Measurements from ENCODE around the gene AQP2.

Gene AQP2

GRCh38 chr12:49921299-49921698 lies 29.2 kb upstream of the AQP2 start:
- ATAC-seq, result no peak
- no peak for TF ChIP-seq POU6F1 (CRISPR knock-in tag; IDR thresholded peaks at IDR 0.05; ENCODE audit: borderline replicate concordance, low read depth)

DNA sequence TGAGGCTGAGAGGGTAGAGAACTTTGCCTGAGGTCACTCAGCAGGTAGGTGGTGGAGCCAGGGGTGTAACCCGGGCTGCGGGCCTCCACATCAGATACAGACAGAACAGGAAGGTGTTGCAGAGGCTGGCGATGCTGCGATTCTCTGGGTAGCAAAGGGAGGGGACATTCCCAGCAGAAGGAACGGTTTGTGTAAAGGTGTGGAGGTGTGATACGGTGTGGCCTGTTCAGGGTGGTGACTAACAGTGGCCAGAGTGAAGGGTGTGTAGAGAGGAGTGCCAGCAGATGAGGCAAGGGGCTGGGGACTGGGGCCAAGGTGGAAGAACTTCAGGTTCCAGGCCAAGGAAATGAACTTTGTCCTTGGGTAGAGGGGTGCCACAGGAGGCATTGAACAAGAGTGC lies 28.6 kb upstream of the AQP2 start:
- no peak for ATAC-seq
- TF ChIP-seq ZNF70 (CRISPR knock-in tag; IDR thresholded peaks at IDR 0.05) (no peak), ISL1 (CRISPR knock-in tag; IDR thresholded peaks at IDR 0.05) (no peak), POU6F1 (CRISPR knock-in tag; IDR thresholded peaks at IDR 0.05; ENCODE audit: borderline replicate concordance, low read depth) (no peak), BACH2 (CRISPR knock-in tag; IDR thresholded peaks at IDR 0.05; ENCODE audit: borderline replicate concordance) (no peak), ARNTL (CRISPR knock-in tag; IDR thresholded peaks at IDR 0.05; ENCODE audit: borderline replicate concordance, low read depth) (no peak), RARB (CRISPR knock-in tag; IDR thresholded peaks at IDR 0.05) (no peak), SNAI2 (CRISPR knock-in tag; IDR thresholded peaks at IDR 0.05) (no peak), CSDC2 (CRISPR knock-in tag; IDR thresholded peaks at IDR 0.05) (no peak), ZFP30 (CRISPR knock-in tag; IDR thresholded peaks at IDR 0.05) (no peak), ZNF565 (CRISPR knock-in tag; conservative IDR thresholded peaks at IDR 0.05; ENCODE audit: low read depth) (no peak), PPARA (CRISPR knock-in tag; IDR thresholded peaks at IDR 0.05; ENCODE audit: borderline replicate concordance) (no peak)
- TF ChIP-seq, protein P1, sequence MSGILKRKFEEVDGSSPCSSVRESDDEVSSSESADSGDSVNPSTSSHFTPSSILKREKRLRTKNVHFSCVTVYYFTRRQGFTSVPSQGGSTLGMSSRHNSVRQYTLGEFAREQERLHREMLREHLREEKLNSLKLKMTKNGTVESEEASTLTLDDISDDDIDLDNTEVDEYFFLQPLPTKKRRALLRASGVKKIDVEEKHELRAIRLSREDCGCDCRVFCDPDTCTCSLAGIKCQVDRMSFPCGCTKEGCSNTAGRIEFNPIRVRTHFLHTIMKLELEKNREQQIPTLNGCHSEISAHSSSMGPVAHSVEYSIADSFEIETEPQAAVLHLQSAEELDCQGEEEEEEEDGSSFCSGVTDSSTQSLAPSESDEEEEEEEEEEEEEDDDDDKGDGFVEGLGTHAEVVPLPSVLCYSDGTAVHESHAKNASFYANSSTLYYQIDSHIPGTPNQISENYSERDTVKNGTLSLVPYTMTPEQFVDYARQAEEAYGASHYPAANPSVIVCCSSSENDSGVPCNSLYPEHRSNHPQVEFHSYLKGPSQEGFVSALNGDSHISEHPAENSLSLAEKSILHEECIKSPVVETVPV (CRISPR knock-in tag; IDR thresholded peaks at IDR 0.05), result no peak

- no peak; the same call in 2 of the 3 replicates for ATAC-seq
- TF ChIP-seq ZFP30 (CRISPR knock-in tag; IDR thresholded peaks at IDR 0.05) (no peak), ESRRG (CRISPR knock-in tag; IDR thresholded peaks at IDR 0.05) (no peak), SNAI2 (CRISPR knock-in tag; IDR thresholded peaks at IDR 0.05) (no peak), RARB (CRISPR knock-in tag; IDR thresholded peaks at IDR 0.05) (no peak), ZFP3 (CRISPR knock-in tag; IDR thresholded peaks at IDR 0.05) (no peak)
- TF ChIP-seq, protein P2, sequence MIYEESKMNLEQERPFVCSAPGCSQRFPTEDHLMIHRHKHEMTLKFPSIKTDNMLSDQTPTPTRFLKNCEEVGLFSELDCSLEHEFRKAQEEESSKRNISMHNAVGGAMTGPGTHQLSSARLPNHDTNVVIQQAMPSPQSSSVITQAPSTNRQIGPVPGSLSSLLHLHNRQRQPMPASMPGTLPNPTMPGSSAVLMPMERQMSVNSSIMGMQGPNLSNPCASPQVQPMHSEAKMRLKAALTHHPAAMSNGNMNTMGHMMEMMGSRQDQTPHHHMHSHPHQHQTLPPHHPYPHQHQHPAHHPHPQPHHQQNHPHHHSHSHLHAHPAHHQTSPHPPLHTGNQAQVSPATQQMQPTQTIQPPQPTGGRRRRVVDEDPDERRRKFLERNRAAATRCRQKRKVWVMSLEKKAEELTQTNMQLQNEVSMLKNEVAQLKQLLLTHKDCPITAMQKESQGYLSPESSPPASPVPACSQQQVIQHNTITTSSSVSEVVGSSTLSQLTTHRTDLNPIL (CRISPR knock-in tag; IDR thresholded peaks at IDR 0.05; ENCODE audit: low read depth), result no peak
These were observed 28.0 kb upstream of the AQP2 start for GRCh38 chr12:49922349-49923034.

- ATAC-seq, result no peak
- TF ChIP-seq ZNF565 (CRISPR knock-in tag; conservative IDR thresholded peaks at IDR 0.05; ENCODE audit: low read depth), result no peak
- no peak for TF ChIP-seq PATZ1 (CRISPR knock-in tag; IDR thresholded peaks at IDR 0.05; ENCODE audit: borderline replicate concordance)
- no peak for TF ChIP-seq TSHZ2 (CRISPR knock-in tag; IDR thresholded peaks at IDR 0.05)
- TF ChIP-seq, protein P2 (CRISPR knock-in tag; IDR thresholded peaks at IDR 0.05; ENCODE audit: low read depth), result no peak
- no peak for TF ChIP-seq ZFP30 (CRISPR knock-in tag; IDR thresholded peaks at IDR 0.05)
- TF ChIP-seq ZNF8 (CRISPR knock-in tag; IDR thresholded peaks at IDR 0.05), result no peak
- TF ChIP-seq ZFP3 (CRISPR knock-in tag; IDR thresholded peaks at IDR 0.05), result no peak
- no peak for TF ChIP-seq PPARA (CRISPR knock-in tag; IDR thresholded peaks at IDR 0.05; ENCODE audit: borderline replicate concordance)
- TF ChIP-seq, protein P1 (CRISPR knock-in tag; IDR thresholded peaks at IDR 0.05), result no peak
- no peak for TF ChIP-seq CSDC2 (CRISPR knock-in tag; IDR thresholded peaks at IDR 0.05)
- no peak for TF ChIP-seq SNAI2 (CRISPR knock-in tag; IDR thresholded peaks at IDR 0.05)
- TF ChIP-seq TCF4 (CRISPR knock-in tag; IDR thresholded peaks at IDR 0.05; ENCODE audit: borderline replicate concordance), result no peak
- TF ChIP-seq BACH2 (CRISPR knock-in tag; IDR thresholded peaks at IDR 0.05; ENCODE audit: borderline replicate concordance), result no peak
- no peak for TF ChIP-seq ZC3H10 (CRISPR knock-in tag; IDR thresholded peaks at IDR 0.05)
These were observed 27.4 kb upstream of the AQP2 start for GRCh38 chr12:49923035-49923644.
